Measurements from ENCODE around the gene LRMDA.
A peak's percentile ranks its signal among the peaks of the same experiment; 100 is the strongest.

LRMDA gene

GRCh38 chr10:76301950-76302349 is 870.5 kb downstream of the LRMDA start:
- TF ChIP-seq CTCF (IDR thresholded peaks at IDR 0.05; ENCODE audit: unreplicated experiment in 3 of 3), result peak in 1 of 3 experiments; percentile 29
- H3K4me3 Mint-ChIP-seq, result peak overlapping the region in 2 of 3 experiments; percentile 11 to 29
- H3K36me3 Mint-ChIP-seq (ENCODE audit: low read depth), result no peaks in the 10 kb centered on the region
- H3K27ac Mint-ChIP-seq, result peak overlapping the region; percentile 61 to 88 (median 65)
- H3K4me1 Mint-ChIP-seq, result peaks cover 62% of the 10 kb centered on the region
- peaks cover 8% of the 10 kb centered on the region for H3K27me3 Mint-ChIP-seq (ENCODE audit: low read depth)
- H3K9me3 Mint-ChIP-seq, result no peaks in the 10 kb centered on the region

- Mint-ChIP-seq H3K4me3 (peak overlapping the region in 1 of 3 experiments; percentile 29), H3K9me3 (no peaks in the 10 kb centered on the region), H3K27ac (peak overlapping the region; percentile 61 to 88 (median 65)), H3K4me1 (peaks cover 57% of the 10 kb centered on the region), H3K27me3 (ENCODE audit: low read depth) (peaks cover 11% of the 10 kb centered on the region), H3K36me3 (ENCODE audit: low read depth) (no peaks in the 10 kb centered on the region)
- no peak for TF ChIP-seq CTCF (IDR thresholded peaks at IDR 0.05; ENCODE audit: unreplicated experiment in 3 of 3)
These were observed 871.1 kb downstream of the LRMDA start for GRCh38 chr10:76302481-76302880.

- H3K27me3 Mint-ChIP-seq (ENCODE audit: low read depth), result peaks cover 11% of the 10 kb centered on the region
- H3K4me3 Mint-ChIP-seq, result peak overlapping the region; percentile 6 to 61 (median 12)
- no peak for TF ChIP-seq CTCF (IDR thresholded peaks at IDR 0.05; ENCODE audit: unreplicated experiment in 3 of 3)
- no peaks in the 10 kb centered on the region for H3K9me3 Mint-ChIP-seq
- H3K4me1 Mint-ChIP-seq, result peaks cover 51% of the 10 kb centered on the region
- peak overlapping the region; percentile 61 to 88 (median 65) for H3K27ac Mint-ChIP-seq
- H3K36me3 Mint-ChIP-seq (ENCODE audit: low read depth), result no peaks in the 10 kb centered on the region
These were observed 871.7 kb downstream of the LRMDA start for GRCh38 chr10:76302961-76303630.

- Mint-ChIP-seq H3K4me3 (peak overlapping the region; percentile 8 to 61 (median 12)), H3K27me3 (ENCODE audit: low read depth) (peaks cover 11% of the 10 kb centered on the region), H3K9me3 (no peaks in the 10 kb centered on the region), H3K36me3 (ENCODE audit: low read depth) (no peaks in the 10 kb centered on the region), H3K4me1 (peaks cover 56% of the 10 kb centered on the region), H3K27ac (peak overlapping the region; percentile 61 to 88 (median 65))
- peak; percentile 62 to 75 (median 65) for TF ChIP-seq CTCF (IDR thresholded peaks at IDR 0.05; ENCODE audit: unreplicated experiment in 3 of 3)
These were observed 872.4 kb downstream of the LRMDA start for GRCh38 chr10:76303682-76304316.

GRCh38 chr10:76305930-76306615 is 874.6 kb downstream of the LRMDA start:
- peaks cover 11% of the 10 kb centered on the region for H3K27me3 Mint-ChIP-seq (ENCODE audit: low read depth)
- no peaks in the 10 kb centered on the region for H3K9me3 Mint-ChIP-seq
- peak overlapping the region in 1 of 3 experiments; percentile 7 for H3K27ac Mint-ChIP-seq
- no peak overlapping the region for H3K4me3 Mint-ChIP-seq
- TF ChIP-seq CTCF (IDR thresholded peaks at IDR 0.05; ENCODE audit: unreplicated experiment in 3 of 3), result no peak
- no peaks in the 10 kb centered on the region for H3K36me3 Mint-ChIP-seq (ENCODE audit: low read depth)
- peaks cover 61% of the 10 kb centered on the region for H3K4me1 Mint-ChIP-seq
